H1 (cell line): ENCODE measurements around the gene PRR36. TPM values are rescaled to one million over a fixed set of nuclear protein-coding genes. Genes with fewer than 3 reads are reported as not detected.

Source experiments
- SRF ChIP-seq: IDR thresholded peaks from 2 replicates; pipeline ENCODE4 v1.6.1; 2011; ENCODE audit warnings: mild to moderate bottlenecking, low read depth, low read length, moderate library complexity
- polyA plus RNA-seq, 7 experiments: library from polyadenylated mRNA; depleted of rRNA in 3 of 7; stranded (reverse) in 5 of 7; unstranded in 2 of 7; fragments of >200 nt in 5 of 7; fragments of 200-250 nt in 2 of 7; gene quantifications; 1 replicate in 5 of 7; 2 replicates in 1 of 7; 4 replicates in 1 of 7; pipeline versions ENCODE4 v1.2.1 to v1.2.3, GENCODE V29; 2011 to 2013; ENCODE audit warnings: missing spikeins in 2 of 7, mixed read lengths in 2 of 7
- total RNA-seq: library from RNA; stranded (reverse); fragmentation: NEBNext Ultra II Directional; extraction: Animal tissue kit (Norgen Biotek cat#: 25700); gene quantifications from 2 replicates; pipeline ENCODE4 v1.2.1, GENCODE V29; 2021
- TF ChIP-seq, protein P1 (sequence below): IDR thresholded peaks from 2 replicates; pipeline ENCODE4 v1.6.1; 2011; ENCODE audit warnings: low read length, improper control_type of control experiment

The PRR36 gene
- total and polyA plus RNA-seq, 2 of the 8 experiments (the other 6 are each of a cell fraction or from before 2014, with no cell fraction given): 1.6 to 23.9 TPM

DNA sequence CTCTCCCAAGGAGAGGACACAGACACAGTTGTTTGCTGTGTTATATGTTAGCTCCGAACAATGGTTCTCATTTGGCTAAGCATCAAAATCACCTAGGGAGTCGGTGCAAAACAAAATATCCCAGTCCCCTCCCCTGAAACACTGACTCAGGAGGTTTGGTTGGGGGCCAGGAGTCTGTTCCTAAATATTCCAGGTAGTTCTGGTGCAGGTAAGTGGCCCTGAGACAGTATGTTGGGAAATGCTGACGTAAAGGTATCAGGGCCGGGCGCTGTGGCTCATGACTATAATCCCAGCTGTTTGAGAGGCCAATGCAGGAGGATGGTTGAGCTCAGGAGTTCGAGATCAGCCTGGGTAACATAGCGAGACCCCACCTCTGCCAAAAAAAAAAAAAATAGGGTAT is 27.1 kb upstream of the PRR36 start (continued):
- TF ChIP-seq SRF: no peak
- TF ChIP-seq, protein P1, sequence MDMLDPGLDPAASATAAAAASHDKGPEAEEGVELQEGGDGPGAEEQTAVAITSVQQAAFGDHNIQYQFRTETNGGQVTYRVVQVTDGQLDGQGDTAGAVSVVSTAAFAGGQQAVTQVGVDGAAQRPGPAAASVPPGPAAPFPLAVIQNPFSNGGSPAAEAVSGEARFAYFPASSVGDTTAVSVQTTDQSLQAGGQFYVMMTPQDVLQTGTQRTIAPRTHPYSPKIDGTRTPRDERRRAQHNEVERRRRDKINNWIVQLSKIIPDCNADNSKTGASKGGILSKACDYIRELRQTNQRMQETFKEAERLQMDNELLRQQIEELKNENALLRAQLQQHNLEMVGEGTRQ: no peak
